ENCODE data around the gene CALML4.
"Not testable (repeated sequence)": the region's sequence is repeated elsewhere in the genome, so short reads cannot be mapped to it uniquely, and the experiment has no call there.

GRCh38 chr15:68234520-68234919, 29.4 kb upstream of the CALML4 start:
- not testable (repeated sequence) for TF ChIP-seq EZH2 (IDR thresholded peaks at IDR 0.05); POLR2AphosphoS5 (IDR thresholded peaks at IDR 0.05; ENCODE audit: borderline replicate concordance, low read depth, low read length)

All from SK-N-MC (cell line).